Effector memory CD8-positive, alpha-beta T cell (primary cell): ENCODE data around the gene STK4.

Experiments used
- ATAC-seq: fragments of 150-1000 bp; cut with Tn5 transposase; replicated peaks from 2 replicates; pipeline ENCODE4 v1.10.0; 2021; ENCODE audit warnings: mild to moderate bottlenecking, moderate library complexity
- DNase-seq, 3 experiments: peaks; one replicate each; pipeline ENCODE4 v3.0.0; 2021
- H3K27ac Mint-ChIP-seq, 2 donors: one replicate each; pipeline ENCODE4 v1.8.0; 2022; ENCODE audit warnings: mild to moderate bottlenecking in 2 of 2, mixed read lengths in 2 of 2, moderate library complexity in 2 of 2
- H3K27me3 Mint-ChIP-seq, 2 donors: one replicate each; pipeline ENCODE4 v1.8.0; 2022; ENCODE audit warnings: mixed read lengths in 2 of 2
- H3K36me3 Mint-ChIP-seq: one replicate; pipeline ENCODE4 v1.8.0; 2022; ENCODE audit warnings: mild to moderate bottlenecking, moderate library complexity, mixed read lengths; ENCODE audit not compliant: insufficient read depth
- H3K4me1 Mint-ChIP-seq, 2 donors: one replicate each; pipeline ENCODE4 v1.8.0; 2022; ENCODE audit warnings: low read depth in 2 of 2, mixed read lengths in 2 of 2
- H3K4me3 Mint-ChIP-seq, 2 donors: one replicate each; pipeline ENCODE4 v1.8.0; 2022; ENCODE audit warnings: mild to moderate bottlenecking in 2 of 2, mixed read lengths in 2 of 2, moderate library complexity in 2 of 2
- H3K9me3 Mint-ChIP-seq, 2 donors: one replicate each; pipeline ENCODE4 v1.8.0; 2022; ENCODE audit warnings: mixed read lengths in 2 of 2

The STK4 gene

GRCh38 chr20:44959082-44959637 is 7.2 kb upstream of the STK4 start:
- DNase-seq (no peak), ATAC-seq (no peak)
- H3K9me3 Mint-ChIP-seq, result no peaks in the 10 kb centered on the region
- peak overlapping the region; percentile 84 to 88 for H3K27ac Mint-ChIP-seq
- H3K4me3 Mint-ChIP-seq, result peak overlapping the region; percentile 94 to 95
- no peaks in the 10 kb centered on the region for H3K27me3 Mint-ChIP-seq
- peaks cover 23% of the 10 kb centered on the region for H3K36me3 Mint-ChIP-seq
- H3K4me1 Mint-ChIP-seq, result peaks cover 23 to 39% of the 10 kb centered on the region in 2 donors

GRCh38 chr20:44959638-44960102 is 6.6 kb upstream of the STK4 start:
- peaks cover 21% of the 10 kb centered on the region for H3K36me3 Mint-ChIP-seq
- DNase-seq (peak; percentile 41 to 53 (median 49)), ATAC-seq (peak; percentile 71)

GRCh38 chr20:44960103-44960852 is 6.0 kb upstream of the STK4 start, which contains the start of gene TOMM34:
Gene TOMM34 (minus strand): TSS chr20:44960397. CDS start chr20:44960333, 64 bp downstream.
- ATAC-seq (peak; percentile 92), DNase-seq (peak; percentile 89 to 92 (median 92))
- Mint-ChIP-seq H3K4me3 (peak within 1 kb of the TSS; percentile 94 to 95), H3K27ac (peak within 1 kb of the TSS; percentile 84 to 88), H3K9me3 (no peaks in the 10 kb centered on the region), H3K27me3 (no peaks in the 10 kb centered on the region), H3K4me1 (peaks cover 25 to 40% of the 10 kb centered on the region in 2 donors), H3K36me3 (peaks cover 15% of the 10 kb centered on the region)

More at GRCh38 chr20:44959638-44960102, 6.6 kb upstream of the STK4 start:
- peak overlapping the region; percentile 94 to 95 for H3K4me3 Mint-ChIP-seq
- peak overlapping the region; percentile 84 to 88 for H3K27ac Mint-ChIP-seq
- peaks cover 23 to 39% of the 10 kb centered on the region in 2 donors for H3K4me1 Mint-ChIP-seq
- H3K9me3 Mint-ChIP-seq, result no peaks in the 10 kb centered on the region
- no peaks in the 10 kb centered on the region for H3K27me3 Mint-ChIP-seq

DNA sequence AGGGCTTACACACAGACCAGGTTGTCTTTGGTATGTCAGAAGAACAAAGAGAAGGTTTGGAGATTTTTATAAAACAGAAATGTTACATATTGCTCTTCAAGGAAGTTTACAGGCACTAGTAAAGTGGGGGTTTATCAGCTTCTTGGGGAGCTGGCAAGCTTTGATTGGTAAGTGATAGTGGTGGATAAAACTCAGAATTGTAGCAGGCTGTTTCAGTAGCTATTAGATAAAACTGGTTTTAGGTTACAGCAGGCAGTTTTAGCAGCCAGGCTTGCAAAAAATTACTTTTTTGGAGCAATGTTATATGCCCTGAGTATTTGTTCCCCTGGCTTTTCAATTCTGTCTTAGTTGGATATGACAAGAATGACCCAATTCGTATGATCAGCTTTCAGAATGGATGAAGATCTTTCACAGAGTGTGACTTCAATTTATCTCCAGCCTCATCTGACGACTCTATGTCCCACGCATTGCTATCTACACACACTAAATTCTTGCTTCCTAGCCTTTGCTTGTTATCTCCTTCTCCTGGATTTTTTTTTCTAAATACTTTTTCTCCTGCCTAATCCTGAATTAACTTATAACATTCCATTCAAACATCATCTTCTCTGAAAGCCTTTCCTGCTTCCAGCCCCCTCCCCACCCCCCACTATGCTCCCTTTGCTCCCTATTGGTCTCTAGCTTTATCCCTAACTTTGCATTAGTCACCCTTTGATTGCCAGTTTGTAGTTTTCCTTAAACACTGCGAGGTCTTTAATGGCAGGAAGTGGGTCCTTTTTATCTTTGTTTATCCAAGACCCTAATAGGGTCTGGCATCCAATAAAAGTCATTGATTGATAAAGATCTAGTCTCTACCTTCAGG is 5.1 kb upstream of the STK4 start:
- Mint-ChIP-seq H3K36me3 (peaks cover 11% of the 10 kb centered on the region), H3K4me3 (peak overlapping the region; percentile 94 to 95), H3K4me1 (peaks cover 29 to 49% of the 10 kb centered on the region in 2 donors), H3K27ac (peak overlapping the region; percentile 84 to 88), H3K9me3 (no peaks in the 10 kb centered on the region), H3K27me3 (no peaks in the 10 kb centered on the region)
- ATAC-seq, result no peak
- no peak for DNase-seq

DNA sequence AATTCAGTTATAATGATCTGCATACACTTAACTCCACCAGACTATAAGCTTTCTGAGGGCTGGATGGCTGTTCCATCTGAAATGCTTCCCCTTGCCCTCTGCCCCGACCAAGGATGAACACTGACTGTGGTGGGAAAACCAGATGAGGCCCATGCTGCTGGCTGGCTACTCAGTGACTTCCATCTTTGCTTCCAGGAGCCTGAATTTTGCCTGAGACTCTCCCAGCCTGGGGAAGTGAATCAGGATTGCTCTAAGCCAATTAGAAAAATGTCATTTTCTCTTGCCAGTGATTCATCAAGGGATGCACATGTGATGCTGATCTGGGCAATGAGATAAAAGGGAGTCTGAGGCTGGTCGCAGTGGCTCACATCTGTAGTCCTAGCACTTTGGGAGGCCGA is 4.4 kb upstream of the STK4 start:
- peaks cover 30 to 55% of the 10 kb centered on the region in 2 donors for H3K4me1 Mint-ChIP-seq
- H3K9me3 Mint-ChIP-seq, result no peaks in the 10 kb centered on the region
- H3K36me3 Mint-ChIP-seq, result peaks cover 16% of the 10 kb centered on the region
- H3K27ac Mint-ChIP-seq, result no peak overlapping the region
- ATAC-seq (no peak), DNase-seq (no peak)
- peak overlapping the region in 1 of 2 donors; percentile 6 for H3K4me3 Mint-ChIP-seq
- no peaks in the 10 kb centered on the region for H3K27me3 Mint-ChIP-seq

DNA sequence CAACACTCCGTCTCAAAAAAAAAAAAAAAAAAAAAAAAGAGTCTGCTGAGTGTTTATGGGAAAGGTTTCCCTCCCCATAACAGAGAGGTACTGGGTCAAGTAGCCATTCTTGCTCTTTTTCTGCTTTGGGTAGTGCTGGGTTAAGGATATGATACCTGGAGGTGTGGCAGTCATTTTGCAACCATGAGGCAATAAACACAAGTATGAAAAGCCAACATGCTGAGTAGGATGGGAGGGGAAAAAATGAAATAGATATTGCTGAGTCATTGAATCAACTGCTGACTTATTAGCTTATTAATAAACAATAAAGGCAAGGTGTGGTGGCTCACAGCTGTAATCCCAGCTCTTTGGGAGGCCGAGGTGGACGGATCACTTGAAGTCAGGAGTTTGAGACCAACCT is 3.8 kb upstream of the STK4 start:
- ATAC-seq (no peak), DNase-seq (no peak)
- Mint-ChIP-seq H3K36me3 (peaks cover 19% of the 10 kb centered on the region), H3K9me3 (no peaks in the 10 kb centered on the region), H3K27me3 (no peaks in the 10 kb centered on the region), H3K4me1 (peaks cover 32 to 58% of the 10 kb centered on the region in 2 donors), H3K4me3 (no peak overlapping the region), H3K27ac (no peak overlapping the region)

- DNase-seq, result no peak
- no peak for ATAC-seq
- no peaks in the 10 kb centered on the region for H3K9me3 Mint-ChIP-seq
- H3K27ac Mint-ChIP-seq, result no peak overlapping the region
- peaks cover 34 to 58% of the 10 kb centered on the region in 2 donors for H3K4me1 Mint-ChIP-seq
- H3K36me3 Mint-ChIP-seq, result peaks cover 30% of the 10 kb centered on the region
- no peaks in the 10 kb centered on the region for H3K27me3 Mint-ChIP-seq
- no peak overlapping the region for H3K4me3 Mint-ChIP-seq
These were observed 2.7 kb upstream of the STK4 start for GRCh38 chr20:44963325-44964215.

DNA sequence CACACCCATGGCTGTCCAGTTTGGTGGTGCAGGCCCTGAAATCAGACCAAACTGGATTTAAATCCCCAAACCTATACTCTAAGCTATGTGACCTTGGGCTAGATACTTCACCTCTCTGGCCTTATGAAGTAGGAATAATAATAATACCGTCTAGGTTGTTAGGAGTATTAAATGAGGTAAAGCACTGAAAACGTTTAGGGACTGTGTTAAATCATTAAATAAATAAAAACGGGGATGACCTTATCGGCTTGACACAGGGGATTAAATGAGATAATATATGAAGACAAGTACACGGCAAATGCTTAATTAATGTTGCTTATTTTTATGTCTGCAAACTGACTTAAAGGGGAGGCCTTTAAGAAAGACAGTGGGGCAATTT is 672 bp upstream of the STK4 start:
- no peaks in the 10 kb centered on the region for H3K9me3 Mint-ChIP-seq
- H3K36me3 Mint-ChIP-seq, result peaks cover 35% of the 10 kb centered on the region
- ATAC-seq (no peak), DNase-seq (no peak)
- H3K27me3 Mint-ChIP-seq, result no peaks in the 10 kb centered on the region
- H3K4me3 Mint-ChIP-seq, result peak overlapping the region; percentile 98 to 99
- peaks cover 35 to 60% of the 10 kb centered on the region in 2 donors for H3K4me1 Mint-ChIP-seq
- H3K27ac Mint-ChIP-seq, result peak overlapping the region; percentile 98 to 99

- H3K36me3 Mint-ChIP-seq, result peaks cover 49% of the 10 kb centered on the region
- peaks cover 43 to 64% of the 10 kb centered on the region in 2 donors for H3K4me1 Mint-ChIP-seq
- no peaks in the 10 kb centered on the region for H3K27me3 Mint-ChIP-seq
- ATAC-seq (peak; percentile 43), DNase-seq (peak; percentile 39 to 47 (median 45))
- peak overlapping the region; percentile 98 to 99 for H3K4me3 Mint-ChIP-seq
- H3K9me3 Mint-ChIP-seq, result no peaks in the 10 kb centered on the region
- peak overlapping the region; percentile 98 to 99 for H3K27ac Mint-ChIP-seq
These were observed 995 bp downstream of the STK4 start for GRCh38 chr20:44967207-44967807.

DNA sequence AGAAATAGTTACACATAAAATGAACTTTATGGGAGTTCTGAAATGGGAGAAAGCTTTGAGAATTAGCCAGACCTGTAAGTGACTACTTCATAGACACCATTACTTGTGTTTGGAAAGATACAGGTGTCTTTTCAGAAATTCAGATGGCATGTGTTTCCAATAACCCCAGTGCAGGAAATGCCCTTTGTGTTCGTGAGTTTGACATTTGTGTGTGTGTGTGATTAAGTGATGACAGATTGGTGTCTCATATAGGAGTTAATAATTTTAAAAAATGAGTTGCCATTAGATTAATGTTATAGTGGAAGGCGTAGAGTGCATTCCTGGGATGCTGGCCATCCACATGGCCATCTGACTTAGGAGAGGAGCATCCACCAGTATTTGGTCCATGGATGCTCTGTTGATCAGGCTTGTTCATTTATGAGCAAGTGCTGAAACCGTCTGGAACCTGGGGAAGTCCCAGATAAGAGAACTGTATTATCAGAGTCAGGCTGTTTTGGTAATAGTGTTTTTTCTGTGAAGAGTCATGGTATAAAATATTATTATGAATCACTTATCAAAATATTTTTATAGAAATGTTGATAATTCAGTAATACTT is 3.1 kb downstream of the STK4 start:
- Mint-ChIP-seq H3K36me3 (peaks cover 70% of the 10 kb centered on the region), H3K27ac (peak overlapping the region; percentile 98 to 99), H3K4me3 (peak overlapping the region; percentile 98 to 99), H3K27me3 (no peaks in the 10 kb centered on the region), H3K9me3 (no peaks in the 10 kb centered on the region), H3K4me1 (peaks cover 56 to 75% of the 10 kb centered on the region in 2 donors)
- DNase-seq (peak in 1 of 3 experiments; percentile 20), ATAC-seq (peak; percentile 11)

DNA sequence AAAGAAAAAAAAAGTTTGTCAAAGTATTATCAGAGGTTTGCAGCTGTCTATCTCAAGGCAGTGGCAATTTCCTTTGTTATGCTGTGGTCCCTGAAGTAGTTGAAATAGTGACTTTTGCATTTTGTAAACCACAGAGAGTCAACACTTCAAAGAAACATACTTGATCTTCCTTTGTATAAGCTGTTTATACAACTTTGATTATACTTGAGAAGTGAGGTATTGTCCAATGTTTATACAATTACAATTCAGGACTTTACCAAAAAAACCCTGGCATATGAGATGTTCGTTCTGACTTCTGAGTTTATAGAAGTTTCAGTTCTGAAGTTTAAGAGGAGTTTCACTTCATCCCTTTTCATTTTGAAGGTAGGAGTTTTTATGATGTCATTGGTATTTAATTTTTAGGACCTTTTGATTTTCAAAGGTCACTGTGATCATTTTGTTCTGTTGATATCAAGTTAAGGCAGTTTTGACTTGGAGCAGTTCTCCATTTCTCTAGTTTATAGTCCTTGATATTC is 4.0 kb downstream of the STK4 start:
- no peaks in the 10 kb centered on the region for H3K9me3 Mint-ChIP-seq
- no peaks in the 10 kb centered on the region for H3K27me3 Mint-ChIP-seq
- H3K27ac Mint-ChIP-seq, result peak overlapping the region; percentile 98 to 99
- H3K36me3 Mint-ChIP-seq, result peaks cover 79% of the 10 kb centered on the region
- ATAC-seq (peak; percentile 37), DNase-seq (no peak)
- peak overlapping the region; percentile 98 to 99 for H3K4me3 Mint-ChIP-seq
- H3K4me1 Mint-ChIP-seq, result peaks cover 55 to 82% of the 10 kb centered on the region in 2 donors

GRCh38 chr20:44973053-44973452 is 6.7 kb downstream of the STK4 start:
- Mint-ChIP-seq H3K4me1 (peaks cover 58 to 86% of the 10 kb centered on the region in 2 donors), H3K27me3 (no peaks in the 10 kb centered on the region), H3K4me3 (peak overlapping the region; percentile 56 to 99), H3K36me3 (peaks cover 81% of the 10 kb centered on the region), H3K27ac (peak overlapping the region; percentile 28 to 41), H3K9me3 (no peaks in the 10 kb centered on the region)
- DNase-seq, result no peak
- no peak for ATAC-seq
